Neural progenitor cell (in vitro differentiated cells): ENCODE results near the gene MRTO4.

Experiments used
- EZH2phosphoT487 ChIP-seq: fragments of 200-600 bp; sonication (generic); IDR thresholded peaks from 2 replicates; pipeline ENCODE4 v1.6.1; 2017; ENCODE audit warnings: antibody characterized with exemption
- TF ChIP-seq, protein P1 (sequence below): fragments of 200-600 bp; sonication (generic); IDR thresholded peaks from 2 replicates; pipeline ENCODE4 v1.5.1; 2017; ENCODE audit warnings: antibody characterized with exemption, mild to moderate bottlenecking

DNA sequence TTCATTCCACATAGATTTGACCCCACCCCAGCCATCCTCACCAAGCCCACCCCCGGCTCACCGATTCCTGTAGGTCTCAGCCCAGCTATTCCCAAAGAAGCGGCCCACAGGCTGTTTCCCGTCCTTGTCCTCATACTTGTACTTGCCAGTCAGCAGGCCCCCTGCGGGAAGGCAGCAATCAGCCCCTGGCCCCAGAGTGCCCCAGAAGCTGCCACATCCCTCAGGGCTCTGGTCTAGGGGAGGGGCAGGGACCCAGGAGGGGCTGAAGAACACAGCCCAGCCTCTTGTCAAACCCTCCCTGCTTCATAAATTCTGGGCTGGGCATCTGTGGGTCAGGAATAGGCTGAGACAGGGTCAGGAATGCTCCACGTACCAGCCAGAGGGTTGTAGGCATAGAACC lies 55.3 kb downstream of the MRTO4 start:
- TF ChIP-seq, protein P1, sequence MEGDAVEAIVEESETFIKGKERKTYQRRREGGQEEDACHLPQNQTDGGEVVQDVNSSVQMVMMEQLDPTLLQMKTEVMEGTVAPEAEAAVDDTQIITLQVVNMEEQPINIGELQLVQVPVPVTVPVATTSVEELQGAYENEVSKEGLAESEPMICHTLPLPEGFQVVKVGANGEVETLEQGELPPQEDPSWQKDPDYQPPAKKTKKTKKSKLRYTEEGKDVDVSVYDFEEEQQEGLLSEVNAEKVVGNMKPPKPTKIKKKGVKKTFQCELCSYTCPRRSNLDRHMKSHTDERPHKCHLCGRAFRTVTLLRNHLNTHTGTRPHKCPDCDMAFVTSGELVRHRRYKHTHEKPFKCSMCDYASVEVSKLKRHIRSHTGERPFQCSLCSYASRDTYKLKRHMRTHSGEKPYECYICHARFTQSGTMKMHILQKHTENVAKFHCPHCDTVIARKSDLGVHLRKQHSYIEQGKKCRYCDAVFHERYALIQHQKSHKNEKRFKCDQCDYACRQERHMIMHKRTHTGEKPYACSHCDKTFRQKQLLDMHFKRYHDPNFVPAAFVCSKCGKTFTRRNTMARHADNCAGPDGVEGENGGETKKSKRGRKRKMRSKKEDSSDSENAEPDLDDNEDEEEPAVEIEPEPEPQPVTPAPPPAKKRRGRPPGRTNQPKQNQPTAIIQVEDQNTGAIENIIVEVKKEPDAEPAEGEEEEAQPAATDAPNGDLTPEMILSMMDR = no peak
- no peak for TF ChIP-seq EZH2phosphoT487
